A673 (cell line): ENCODE measurements around the gene PLEKHS1. TPM values are rescaled to one million over a fixed set of nuclear protein-coding genes. Genes with fewer than 3 reads are reported as not detected.

Experiments used
- BruUV-seq: library from RNA; stranded (reverse); fragments of 400-500 nt; replicated peaks from 2 replicates; lab custom pipeline; 2021; lab: Mats Ljungman, UMichigan
- CTCF ChIA-PET: fragments of 300-600 bp; sonication (Branson Sonifier 250); formaldehyde crosslinking; loops from one replicate; lab custom pipeline; 2022; ENCODE audit warnings: antibody characterized with exemption; lab: Charles Lee
- POLR2A ChIA-PET: fragments of 300-600 bp; sonication (Branson Sonifier 250); formaldehyde crosslinking; loops from one replicate; lab custom pipeline; 2022; ENCODE audit warnings: antibody characterized with exemption; ENCODE audit not compliant: low non-redundant PET; lab: Charles Lee
- DNase-seq: peaks from one replicate; pipeline ENCODE4 v3.0.0-alpha.2; 2015; ENCODE audit warnings: low spot score
- H3K27ac ChIP-seq: fragments of 200-600 bp; sonication (generic); 2 replicates; pipeline ENCODE4 v1.5.1; 2016; ENCODE audit warnings: mixed run types, low read depth, mild to moderate bottlenecking, mixed read lengths, antibody characterized with exemption, low read length; ENCODE audit not compliant: poor library complexity, severe bottlenecking
- H3K27me3 ChIP-seq: fragments of 200-600 bp; sonication (generic); replicated peaks from 2 replicates; pipeline ENCODE4 v1.6.1; 2017; ENCODE audit warnings: mixed run types, low read depth, mild to moderate bottlenecking, mixed read lengths, antibody characterized with exemption, low read length; ENCODE audit not compliant: insufficient read depth, poor library complexity
- H3K36me3 ChIP-seq: fragments of 200-600 bp; sonication (generic); 2 replicates; pipeline ENCODE4 v1.6.1; 2016; ENCODE audit warnings: mixed run types, mild to moderate bottlenecking, mixed read lengths, antibody characterized with exemption, low read length; ENCODE audit not compliant: insufficient read depth, poor library complexity, severe bottlenecking
- H3K4me1 ChIP-seq: fragments of 200-600 bp; sonication (generic); 2 replicates; pipeline ENCODE4 v1.6.1; 2017; ENCODE audit warnings: mixed run types, mild to moderate bottlenecking, mixed read lengths, antibody characterized with exemption, low read length; ENCODE audit not compliant: insufficient read depth, poor library complexity, severe bottlenecking
- H3K4me3 ChIP-seq: fragments of 200-600 bp; sonication (generic); 2 replicates; pipeline ENCODE4 v1.5.1; 2016; ENCODE audit warnings: low read depth, mixed run types, mild to moderate bottlenecking, mixed read lengths, low read length; ENCODE audit not compliant: poor library complexity, severe bottlenecking
- H3K9me3 ChIP-seq: fragments of 200-600 bp; sonication (generic); 2 replicates; pipeline ENCODE4 v1.6.1; 2016; ENCODE audit warnings: mixed run types, low read depth, mild to moderate bottlenecking, mixed read lengths, antibody characterized with exemption, low read length; ENCODE audit not compliant: poor library complexity, severe bottlenecking
- CTCF ChIP-seq: fragments of 300-800, 200-600 bp; sonication (generic); conservative IDR thresholded peaks from 2 replicates; pipeline ENCODE4 v1.5.1; 2017; ENCODE audit warnings: low read depth, mild to moderate bottlenecking, antibody characterized with exemption, low read length, moderate library complexity, mixed read lengths
- EZH2 ChIP-seq: fragments of 200-600 bp; sonication (generic); IDR thresholded peaks from 2 replicates; pipeline ENCODE4 v1.6.1; 2017; ENCODE audit warnings: borderline replicate concordance, low read depth, mild to moderate bottlenecking, mixed read lengths, antibody characterized with exemption, low read length; ENCODE audit not compliant: poor library complexity, severe bottlenecking
- intact Hi-C: fragments of 100-400 bp; cut with micrococcal nuclease; formaldehyde crosslinking; loops from one replicate; pipeline ENCODE4 v1.10.0; 2022; ENCODE audit not compliant: unreplicated experiment
- total RNA-seq: library from RNA; stranded (reverse); gene quantifications from 2 replicates; pipeline ENCODE4 v1.2.3, GENCODE V29; 2021

The PLEKHS1 gene
- total RNA-seq, 1 experiment from 2014 or later, result not detected

- ChIA-PET CTCF (interaction anchor here (0.6 kb wide), 1 partner anchor 200 kb away, joined by 10 read pairs; no protein-coding TSS in a partner anchor), POLR2A (no interaction called here)
- TF ChIP-seq CTCF, result no peak
- no peak for TF ChIP-seq EZH2
- Histone ChIP-seq H3K36me3 (no peaks in the 10 kb centered on the region), H3K9me3 (no peaks in the 10 kb centered on the region), H3K4me1 (no peaks in the 10 kb centered on the region), H3K27ac (no peak overlapping the region), H3K4me3 (no peak overlapping the region), H3K27me3 (no peaks in the 10 kb centered on the region)
- no peak for DNase-seq
- intact Hi-C loops, result no loop called here
- BruUV-seq, result no TSS peak
Observed at GRCh38 chr10:113780681-113781250, 29.3 kb downstream of the PLEKHS1 start.

DNA sequence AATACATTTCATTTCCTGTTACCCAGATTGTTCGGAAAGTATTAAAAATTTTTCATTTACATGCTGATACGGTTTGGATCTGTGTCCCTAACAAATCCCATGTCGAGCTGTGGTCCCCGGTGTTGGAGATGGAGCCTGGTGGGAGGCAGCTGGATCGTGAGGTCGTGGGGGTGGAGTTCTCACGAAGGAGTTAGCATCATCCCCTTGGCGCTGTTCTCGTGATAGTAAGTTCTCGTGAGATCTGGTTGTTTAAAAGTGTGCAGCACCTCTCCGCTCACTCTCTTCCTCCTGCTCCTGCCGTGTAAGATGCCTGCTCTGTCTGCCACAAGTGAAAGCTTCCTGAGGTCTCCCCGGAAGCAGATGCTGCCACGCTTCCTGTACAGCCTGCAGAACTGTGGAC is 30.9 kb downstream of the PLEKHS1 start:
- POLR2A ChIA-PET, result interaction anchor here (0.7 kb wide), 1 partner anchor 841 kb away, joined by 12 read pairs; no protein-coding TSS in a partner anchor
- DNase-seq, result no peak
- H3K4me1 ChIP-seq, result no peaks in the 10 kb centered on the region
- no peak overlapping the region for H3K4me3 ChIP-seq
- no peaks in the 10 kb centered on the region for H3K36me3 ChIP-seq
- BruUV-seq, result no TSS peak
- H3K9me3 ChIP-seq, result no peaks in the 10 kb centered on the region
- TF ChIP-seq CTCF (no peak), EZH2 (no peak)
- intact Hi-C loops, result no loop called here
- CTCF ChIA-PET, result no interaction called here
- no peaks in the 10 kb centered on the region for H3K27me3 ChIP-seq
- H3K27ac ChIP-seq, result no peak overlapping the region

- Histone ChIP-seq H3K27me3 (no peaks in the 10 kb centered on the region), H3K4me3 (no peak overlapping the region), H3K27ac (no peak overlapping the region), H3K36me3 (no peaks in the 10 kb centered on the region), H3K4me1 (no peaks in the 10 kb centered on the region), H3K9me3 (no peaks in the 10 kb centered on the region)
- no TSS peak for BruUV-seq
- POLR2A ChIA-PET, result interaction anchor here (0.7 kb wide), 1 partner anchor 840 kb away, joined by 12 read pairs; no protein-coding TSS in a partner anchor
- CTCF ChIA-PET, result no interaction called here
- intact Hi-C loops, result no loop called here
- DNase-seq, result no peak
- no peak for TF ChIP-seq EZH2
- TF ChIP-seq CTCF, result no peak
Observed at GRCh38 chr10:113782986-113783704, 31.7 kb downstream of the PLEKHS1 start.
